Glutamatergic neuron (in vitro differentiated cells): ENCODE results near the gene JDP2. TPM values are rescaled to one million over a fixed set of nuclear protein-coding genes. Genes with fewer than 3 reads are reported as not detected.

Source experiments
- DNase-seq: peaks from one replicate; pipeline ENCODE4 v3.0.0; 2022
- H3K27ac Mint-ChIP-seq: one replicate; pipeline ENCODE4 v1.8.0; 2020; ENCODE audit warnings: mild to moderate bottlenecking, mixed read lengths, inconsistent platforms; ENCODE audit not compliant: unreplicated experiment
- H3K27me3 Mint-ChIP-seq: one replicate; pipeline ENCODE4 v1.8.0; 2020; ENCODE audit warnings: mild to moderate bottlenecking, moderate library complexity, mixed read lengths, inconsistent platforms; ENCODE audit not compliant: unreplicated experiment
- H3K36me3 Mint-ChIP-seq: one replicate; pipeline ENCODE4 v1.8.0; 2020; ENCODE audit warnings: mild to moderate bottlenecking, mixed read lengths, inconsistent platforms; ENCODE audit not compliant: unreplicated experiment
- H3K4me1 Mint-ChIP-seq: one replicate; pipeline ENCODE4 v1.8.0; 2020; ENCODE audit warnings: mild to moderate bottlenecking, low read depth, mixed read lengths, inconsistent platforms; ENCODE audit not compliant: unreplicated experiment
- H3K4me3 Mint-ChIP-seq: one replicate; pipeline ENCODE4 v1.8.0; 2020; ENCODE audit warnings: mild to moderate bottlenecking, mixed read lengths, inconsistent platforms; ENCODE audit not compliant: unreplicated experiment
- H3K9me3 Mint-ChIP-seq: one replicate; pipeline ENCODE4 v1.8.0; 2020; ENCODE audit warnings: mild to moderate bottlenecking, moderate library complexity, mixed read lengths, inconsistent platforms; ENCODE audit not compliant: unreplicated experiment
- CTCF ChIP-seq: fragments of 200-600 bp; sonication (generic); IDR thresholded peaks from one replicate; pipeline ENCODE4 v1.5.0; 2021; ENCODE audit not compliant: partially characterized antibody, unreplicated experiment
- total RNA-seq: library from RNA; stranded (reverse); fragmentation: NEBNext Ultra II Directional; extraction: Animal tissue kit (Norgen Biotek cat#: 25700); gene quantifications from one replicate; pipeline ENCODE4 v1.2.1, GENCODE V29; 2021; ENCODE audit not compliant: unreplicated experiment

Gene JDP2
- total RNA-seq, 1 donor from 2014 or later, result 5.7 TPM

GRCh38 chr14:75434890-75435248 is 7.0 kb downstream of the JDP2 start:
- peaks cover 3% of the 10 kb centered on the region for H3K4me1 Mint-ChIP-seq
- peaks cover 9% of the 10 kb centered on the region for H3K27me3 Mint-ChIP-seq

GRCh38 chr14:75435473-75435872 is 7.7 kb downstream of the JDP2 start:
- Mint-ChIP-seq H3K27me3 (peaks cover 9% of the 10 kb centered on the region), H3K4me1 (peaks cover 3% of the 10 kb centered on the region), H3K9me3 (no peaks in the 10 kb centered on the region), H3K27ac (no peak overlapping the region), H3K36me3 (no peaks in the 10 kb centered on the region), H3K4me3 (no peak overlapping the region)
- no peak for TF ChIP-seq CTCF
- DNase-seq, result no peak

More at GRCh38 chr14:75434890-75435248, 7.0 kb downstream of the JDP2 start:
- Mint-ChIP-seq H3K27ac (no peak overlapping the region), H3K36me3 (no peaks in the 10 kb centered on the region), H3K4me3 (no peak overlapping the region), H3K9me3 (no peaks in the 10 kb centered on the region)
- TF ChIP-seq CTCF, result no peak
- DNase-seq, result no peak

GRCh38 chr14:75437201-75438143 is 9.7 kb downstream of the JDP2 start:
- Mint-ChIP-seq H3K4me3 (no peak overlapping the region), H3K4me1 (peaks cover 3% of the 10 kb centered on the region), H3K36me3 (no peaks in the 10 kb centered on the region), H3K9me3 (no peaks in the 10 kb centered on the region), H3K27me3 (peaks cover 7% of the 10 kb centered on the region), H3K27ac (no peak overlapping the region)
- no peak for TF ChIP-seq CTCF
- no peak for DNase-seq

GRCh38 chr14:75438486-75439080 is 10.8 kb downstream of the JDP2 start:
- Mint-ChIP-seq H3K27me3 (peaks cover 5% of the 10 kb centered on the region), H3K27ac (no peak overlapping the region), H3K4me3 (no peak overlapping the region), H3K4me1 (peaks cover 3% of the 10 kb centered on the region), H3K9me3 (no peaks in the 10 kb centered on the region), H3K36me3 (no peaks in the 10 kb centered on the region)
- no peak for TF ChIP-seq CTCF
- no peak for DNase-seq

- Mint-ChIP-seq H3K36me3 (no peaks in the 10 kb centered on the region), H3K27ac (no peak overlapping the region), H3K9me3 (no peaks in the 10 kb centered on the region), H3K4me3 (no peak overlapping the region), H3K4me1 (peaks cover 3% of the 10 kb centered on the region), H3K27me3 (peaks cover 3% of the 10 kb centered on the region)
- no peak for TF ChIP-seq CTCF
- DNase-seq, result no peak
Observed at GRCh38 chr14:75439989-75440388, 12.2 kb downstream of the JDP2 start.
